A673 (cell line): ENCODE results near the gene TSSK2. TPM values are rescaled to one million over a fixed set of nuclear protein-coding genes. Genes with fewer than 3 reads are reported as not detected.

Source experiments
- BruUV-seq: library from RNA; stranded (reverse); fragments of 400-500 nt; replicated peaks from 2 replicates; lab custom pipeline; 2021; lab: Mats Ljungman, UMichigan
- CTCF ChIA-PET: fragments of 300-600 bp; sonication (Branson Sonifier 250); formaldehyde crosslinking; loops from one replicate; lab custom pipeline; 2022; ENCODE audit warnings: antibody characterized with exemption; lab: Charles Lee
- POLR2A ChIA-PET: fragments of 300-600 bp; sonication (Branson Sonifier 250); formaldehyde crosslinking; loops from one replicate; lab custom pipeline; 2022; ENCODE audit warnings: antibody characterized with exemption; ENCODE audit not compliant: low non-redundant PET; lab: Charles Lee
- DNase-seq: peaks from one replicate; pipeline ENCODE4 v3.0.0-alpha.2; 2015; ENCODE audit warnings: low spot score
- H3K27ac ChIP-seq: fragments of 200-600 bp; sonication (generic); 2 replicates; pipeline ENCODE4 v1.5.1; 2016; ENCODE audit warnings: mixed run types, low read depth, mild to moderate bottlenecking, mixed read lengths, antibody characterized with exemption, low read length; ENCODE audit not compliant: poor library complexity, severe bottlenecking
- H3K27me3 ChIP-seq: fragments of 200-600 bp; sonication (generic); replicated peaks from 2 replicates; pipeline ENCODE4 v1.6.1; 2017; ENCODE audit warnings: mixed run types, low read depth, mild to moderate bottlenecking, mixed read lengths, antibody characterized with exemption, low read length; ENCODE audit not compliant: insufficient read depth, poor library complexity
- H3K36me3 ChIP-seq: fragments of 200-600 bp; sonication (generic); 2 replicates; pipeline ENCODE4 v1.6.1; 2016; ENCODE audit warnings: mixed run types, mild to moderate bottlenecking, mixed read lengths, antibody characterized with exemption, low read length; ENCODE audit not compliant: insufficient read depth, poor library complexity, severe bottlenecking
- H3K4me1 ChIP-seq: fragments of 200-600 bp; sonication (generic); 2 replicates; pipeline ENCODE4 v1.6.1; 2017; ENCODE audit warnings: mixed run types, mild to moderate bottlenecking, mixed read lengths, antibody characterized with exemption, low read length; ENCODE audit not compliant: insufficient read depth, poor library complexity, severe bottlenecking
- H3K4me3 ChIP-seq: fragments of 200-600 bp; sonication (generic); 2 replicates; pipeline ENCODE4 v1.5.1; 2016; ENCODE audit warnings: low read depth, mixed run types, mild to moderate bottlenecking, mixed read lengths, low read length; ENCODE audit not compliant: poor library complexity, severe bottlenecking
- H3K9me3 ChIP-seq: fragments of 200-600 bp; sonication (generic); 2 replicates; pipeline ENCODE4 v1.6.1; 2016; ENCODE audit warnings: mixed run types, low read depth, mild to moderate bottlenecking, mixed read lengths, antibody characterized with exemption, low read length; ENCODE audit not compliant: poor library complexity, severe bottlenecking
- CTCF ChIP-seq: fragments of 300-800, 200-600 bp; sonication (generic); conservative IDR thresholded peaks from 2 replicates; pipeline ENCODE4 v1.5.1; 2017; ENCODE audit warnings: low read depth, mild to moderate bottlenecking, antibody characterized with exemption, low read length, moderate library complexity, mixed read lengths
- EZH2 ChIP-seq: fragments of 200-600 bp; sonication (generic); IDR thresholded peaks from 2 replicates; pipeline ENCODE4 v1.6.1; 2017; ENCODE audit warnings: borderline replicate concordance, low read depth, mild to moderate bottlenecking, mixed read lengths, antibody characterized with exemption, low read length; ENCODE audit not compliant: poor library complexity, severe bottlenecking
- intact Hi-C: fragments of 100-400 bp; cut with micrococcal nuclease; formaldehyde crosslinking; loops from one replicate; pipeline ENCODE4 v1.10.0; 2022; ENCODE audit not compliant: unreplicated experiment
- total RNA-seq: library from RNA; stranded (reverse); gene quantifications from 2 replicates; pipeline ENCODE4 v1.2.3, GENCODE V29; 2021

The TSSK2 gene
- total RNA-seq, 1 experiment from 2014 or later = not detected

- TF ChIP-seq EZH2 (no peak), CTCF (no peak)
- DNase-seq = no peak
- Histone ChIP-seq H3K9me3 (no peaks in the 10 kb centered on the region), H3K4me1 (no peaks in the 10 kb centered on the region), H3K36me3 (peaks cover 28% of the 10 kb centered on the region), H3K27ac (no peak overlapping the region), H3K4me3 (no peak overlapping the region), H3K27me3 (peaks cover 14% of the 10 kb centered on the region)
- ChIA-PET POLR2A (no interaction called here), CTCF (no interaction called here)
- intact Hi-C loops = no loop called here
- no TSS peak for BruUV-seq
Measured at GRCh38 chr22:19142394-19142793, 11.3 kb downstream of the TSSK2 start.

GRCh38 chr22:19143212-19143611 is 12.1 kb downstream of the TSSK2 start:
- Histone ChIP-seq H3K27me3 (peaks cover 23% of the 10 kb centered on the region), H3K9me3 (no peaks in the 10 kb centered on the region), H3K4me3 (peak overlapping the region; percentile 86), H3K27ac (no peak overlapping the region), H3K4me1 (no peaks in the 10 kb centered on the region), H3K36me3 (peaks cover 28% of the 10 kb centered on the region)
- BruUV-seq = no TSS peak
- POLR2A ChIA-PET = no interaction called here
- CTCF ChIA-PET = no interaction called here
- TF ChIP-seq EZH2 = no peak
- no peak for TF ChIP-seq CTCF
- intact Hi-C loops = no loop called here
- no peak for DNase-seq

GRCh38 chr22:19143967-19144400 is 12.9 kb downstream of the TSSK2 start:
- TSS peak; percentile 68 for BruUV-seq
- POLR2A ChIA-PET = no interaction called here
- intact Hi-C loops = loop anchor here (1.0 kb wide), 1 partner anchor 486 kb away; no protein-coding TSS in a partner anchor

More at GRCh38 chr22:19143967-19144400, 12.9 kb downstream of the TSSK2 start:
- H3K27me3 ChIP-seq = peaks cover 30% of the 10 kb centered on the region
- no peak for DNase-seq
- CTCF ChIA-PET = interaction anchor here (1.3 to 1.5 kb wide), 2 partner anchors 30 to 486 kb away, joined by 3 to 10 read pairs; no protein-coding TSS in a partner anchor
- H3K4me1 ChIP-seq = no peaks in the 10 kb centered on the region
- H3K9me3 ChIP-seq = no peaks in the 10 kb centered on the region
- peak overlapping the region; percentile 77 for H3K27ac ChIP-seq
- H3K4me3 ChIP-seq = peak overlapping the region; percentile 86
- H3K36me3 ChIP-seq = peaks cover 28% of the 10 kb centered on the region
- TF ChIP-seq CTCF (no peak), EZH2 (no peak)
